Immature natural killer cell (primary cell): ENCODE measurements around the gene PIP5K1B. TPM values are rescaled to one million over a fixed set of nuclear protein-coding genes. Genes with fewer than 3 reads are reported as not detected.

Experiments used
- DNase-seq, 3 donors: peaks; one replicate each; pipeline ENCODE4 v3.0.0; 2022; ENCODE audit warnings: mixed read lengths in 1 of 3
- H3K27ac Mint-ChIP-seq, 6 donors: one replicate each; pipeline ENCODE4 v1.8.0; 2020; ENCODE audit warnings: mixed read lengths in 6 of 6, mild to moderate bottlenecking in 5 of 6, inconsistent platforms in 4 of 6, moderate library complexity in 3 of 6
- H3K27me3 Mint-ChIP-seq, 3 donors: one replicate each; pipeline ENCODE4 v1.8.0; 2020 to 2021; ENCODE audit warnings: low read depth in 3 of 3, mild to moderate bottlenecking in 3 of 3, mixed read lengths in 3 of 3, moderate library complexity in 3 of 3, inconsistent platforms in 1 of 3
- H3K36me3 Mint-ChIP-seq, 3 donors: one replicate each; pipeline ENCODE4 v1.8.0; 2020; ENCODE audit warnings: mixed read lengths in 3 of 3, inconsistent platforms in 2 of 3, mild to moderate bottlenecking in 2 of 3
- H3K4me1 Mint-ChIP-seq, 2 donors: one replicate each; pipeline ENCODE4 v1.8.0; 2020; ENCODE audit warnings: inconsistent platforms in 2 of 2, mild to moderate bottlenecking in 2 of 2, mixed read lengths in 2 of 2, moderate library complexity in 1 of 2
- H3K4me3 Mint-ChIP-seq, 5 donors: one replicate each; pipeline ENCODE4 v1.8.0; 2020; ENCODE audit warnings: mild to moderate bottlenecking in 5 of 5, mixed read lengths in 5 of 5, inconsistent platforms in 3 of 5, moderate library complexity in 3 of 5
- H3K9me3 Mint-ChIP-seq, 6 donors: one replicate each; pipeline ENCODE4 v1.8.0; 2020; ENCODE audit warnings: mild to moderate bottlenecking in 6 of 6, mixed read lengths in 6 of 6, inconsistent platforms in 4 of 6, moderate library complexity in 3 of 6
- polyA plus RNA-seq, 3 donors: library from polyadenylated mRNA; unstranded; fragments of 300-500 nt; fragmentation: Illumina TruSeq; gene quantifications; one replicate each; pipeline ENCODE4 v1.2.3, GENCODE V29; 2021

Gene PIP5K1B
- polyA plus RNA-seq, 3 donors from 2014 or later, result not detected

DNA sequence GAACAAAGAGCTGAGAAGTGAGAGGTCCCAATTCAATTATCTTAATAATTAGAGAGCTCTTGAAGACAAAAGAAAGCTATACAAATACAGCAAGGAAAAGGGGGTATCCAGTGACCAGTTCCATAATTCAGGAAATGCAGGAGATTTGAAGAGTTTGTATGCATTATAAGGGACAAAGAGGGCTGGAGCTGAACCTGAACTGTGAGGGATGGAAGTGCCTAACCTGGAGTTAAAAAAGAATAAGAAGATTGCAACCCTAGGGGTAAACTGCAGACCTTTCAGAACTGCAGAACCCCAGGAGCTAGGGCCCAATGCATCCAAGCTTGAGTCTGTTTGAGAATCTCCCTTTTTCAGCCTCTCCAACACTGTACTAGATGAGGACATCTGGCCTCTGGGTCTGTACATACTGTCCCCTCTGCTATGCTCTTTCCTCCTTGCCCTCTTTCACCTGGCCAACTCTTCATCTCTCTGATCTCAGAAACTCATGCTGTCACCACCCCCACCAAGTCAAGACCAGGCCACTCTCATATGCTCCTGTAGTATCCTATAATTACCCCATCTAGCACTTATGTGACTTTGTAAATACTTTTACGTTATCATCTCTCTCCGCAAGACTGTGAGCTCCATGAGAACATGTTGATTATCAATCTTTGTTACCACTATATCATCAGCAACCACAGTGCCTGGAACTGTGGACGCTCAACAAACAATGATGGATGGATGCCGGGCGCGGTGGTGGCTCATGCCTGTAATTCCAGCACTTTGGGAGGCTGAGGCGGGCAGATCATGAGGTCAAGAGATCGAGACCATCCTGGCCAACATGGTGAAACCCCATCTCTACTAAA lies 315.5 kb downstream of the PIP5K1B start:
- Mint-ChIP-seq H3K36me3 (no peaks in the 10 kb centered on the region), H3K27ac (peak overlapping the region; percentile 18 to 86 (median 58)), H3K9me3 (no peaks in the 10 kb centered on the region), H3K4me3 (peak overlapping the region; percentile 44 to 78 (median 74)), H3K27me3 (peaks cover 1 to 3% (median 2%) of the 10 kb centered on the region in 3 donors), H3K4me1 (peaks cover 47 to 61% of the 10 kb centered on the region in 2 donors)
- DNase-seq, result no peak

DNA sequence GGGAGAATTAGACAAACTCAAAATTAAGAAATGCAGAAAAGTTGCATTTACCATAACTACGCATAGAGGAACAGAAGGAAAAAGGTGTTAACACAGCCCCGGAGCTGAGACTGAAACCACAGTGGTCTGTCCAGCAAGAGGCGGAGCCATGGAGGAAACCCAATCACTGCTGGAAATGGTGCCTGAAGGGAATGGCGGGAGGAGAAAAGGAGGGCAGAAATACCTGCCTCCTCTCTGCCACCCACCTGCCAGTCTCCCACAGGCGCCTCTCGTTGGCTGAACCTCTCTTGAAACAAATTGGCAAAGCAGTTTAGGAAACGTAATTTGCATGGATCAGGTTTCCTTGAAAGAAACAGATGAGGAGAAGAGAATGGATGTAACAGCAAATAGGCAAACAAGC lies 318.6 kb downstream of the PIP5K1B start:
- no peak overlapping the region for H3K4me3 Mint-ChIP-seq
- DNase-seq, result no peak
- peaks cover 60 to 71% of the 10 kb centered on the region in 2 donors for H3K4me1 Mint-ChIP-seq
- H3K36me3 Mint-ChIP-seq, result no peaks in the 10 kb centered on the region
- H3K9me3 Mint-ChIP-seq, result no peaks in the 10 kb centered on the region
- H3K27me3 Mint-ChIP-seq, result peaks cover 2% of the 10 kb centered on the region in 3 donors
- H3K27ac Mint-ChIP-seq, result peak overlapping the region in 1 of 6 donors; percentile 20

DNA sequence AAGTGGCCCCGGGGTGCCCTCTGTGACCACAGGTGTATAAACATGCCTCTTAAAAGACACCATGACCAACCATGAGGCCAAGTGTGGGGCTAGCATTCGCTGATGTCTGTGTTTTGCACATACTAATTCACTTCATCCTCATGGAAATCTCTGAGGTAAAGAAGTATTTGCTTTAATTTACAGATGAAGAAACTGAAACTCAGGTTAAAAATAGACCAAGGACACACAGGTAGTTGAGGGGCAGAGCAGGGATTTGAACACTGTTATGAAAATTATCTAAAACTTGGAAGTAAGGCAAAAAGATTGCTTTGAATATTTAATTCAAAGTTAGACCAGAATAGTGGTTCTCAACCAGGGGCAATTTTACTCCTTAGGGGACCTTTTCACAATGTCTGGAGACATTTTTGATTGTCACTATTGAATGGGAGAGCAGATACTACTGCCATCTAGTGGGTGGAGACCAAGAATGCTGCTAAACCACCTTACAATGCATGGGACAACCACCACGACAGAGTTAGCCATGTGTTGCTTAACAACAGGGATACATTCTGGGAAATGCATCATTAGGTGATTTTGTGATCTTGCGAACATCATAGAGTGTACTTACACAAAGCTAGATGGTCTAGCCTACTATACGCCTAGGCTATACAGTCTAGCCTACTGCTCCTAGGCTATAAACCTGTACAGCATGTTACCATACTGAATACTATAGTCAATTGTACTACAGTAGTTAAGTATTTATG lies 322.5 kb downstream of the PIP5K1B start:
- H3K27ac Mint-ChIP-seq, result peak overlapping the region; percentile 1 to 65 (median 38)
- peak overlapping the region; percentile 12 to 52 (median 19) for H3K4me3 Mint-ChIP-seq
- peak; percentile 54 to 62 (median 59) for DNase-seq
- peaks cover 1 to 2% (median 2%) of the 10 kb centered on the region in 3 donors for H3K27me3 Mint-ChIP-seq
- peaks cover 0 to 3% (median 0%) of the 10 kb centered on the region in 6 donors for H3K9me3 Mint-ChIP-seq
- peaks cover 44 to 59% of the 10 kb centered on the region in 2 donors for H3K4me1 Mint-ChIP-seq
- no peaks in the 10 kb centered on the region for H3K36me3 Mint-ChIP-seq

DNA sequence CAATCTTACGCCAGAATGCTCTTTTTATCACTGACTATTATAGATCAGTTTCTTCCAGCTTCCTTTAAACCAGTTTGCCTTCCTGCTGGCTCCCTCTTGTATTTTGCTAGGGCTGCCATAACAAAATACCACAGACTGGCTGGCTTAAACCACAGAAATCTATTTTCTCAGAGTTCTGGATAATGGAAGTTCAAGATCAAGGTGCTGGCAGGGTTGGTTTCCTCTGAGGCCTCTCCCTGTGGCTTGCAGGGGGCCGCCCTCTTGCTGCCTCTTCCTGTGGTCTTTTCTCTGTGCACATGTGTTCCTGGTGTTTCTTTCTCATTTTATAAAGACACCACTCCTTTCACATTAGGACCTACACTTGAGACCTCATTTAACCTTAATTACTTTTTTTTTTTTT lies 323.7 kb downstream of the PIP5K1B start:
- Mint-ChIP-seq H3K4me1 (peaks cover 38 to 49% of the 10 kb centered on the region in 2 donors), H3K4me3 (peak overlapping the region; percentile 63 to 81 (median 68)), H3K27ac (peak overlapping the region; percentile 57 to 89 (median 84)), H3K27me3 (peaks cover 0 to 2% (median 1%) of the 10 kb centered on the region in 3 donors), H3K9me3 (peaks cover 0 to 3% (median 0%) of the 10 kb centered on the region in 6 donors), H3K36me3 (no peaks in the 10 kb centered on the region)
- DNase-seq, result peak; percentile 38 to 61 (median 54)

DNA sequence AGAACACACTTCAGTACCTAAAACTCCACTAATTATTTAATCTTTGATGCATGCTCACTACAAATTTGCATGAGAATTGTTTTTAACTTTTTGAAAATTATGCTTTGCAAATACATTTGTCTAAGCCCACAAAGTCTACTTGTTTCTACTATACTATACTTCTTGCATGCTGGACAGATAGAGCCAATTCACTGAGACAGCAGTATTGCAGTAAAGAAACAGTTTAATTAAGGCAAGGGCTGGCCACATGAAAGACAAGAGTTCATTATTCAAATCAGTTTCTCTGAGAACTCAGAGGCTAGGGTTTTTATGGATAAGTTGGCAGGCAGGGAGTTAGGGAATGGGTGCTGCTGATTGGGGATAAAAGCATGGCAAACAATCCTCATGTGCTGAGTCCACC lies 324.5 kb downstream of the PIP5K1B start:
- Mint-ChIP-seq H3K9me3 (peaks cover 0 to 3% (median 0%) of the 10 kb centered on the region in 6 donors), H3K4me3 (peak overlapping the region in 3 of 5 donors; percentile 7 to 71 (median 22)), H3K27me3 (peaks cover 0 to 1% (median 0%) of the 10 kb centered on the region in 3 donors), H3K27ac (peak overlapping the region in 4 of 6 donors; percentile 35 to 83 (median 60)), H3K36me3 (no peaks in the 10 kb centered on the region), H3K4me1 (peaks cover 38 to 43% of the 10 kb centered on the region in 2 donors)
- DNase-seq, result no peak

DNA sequence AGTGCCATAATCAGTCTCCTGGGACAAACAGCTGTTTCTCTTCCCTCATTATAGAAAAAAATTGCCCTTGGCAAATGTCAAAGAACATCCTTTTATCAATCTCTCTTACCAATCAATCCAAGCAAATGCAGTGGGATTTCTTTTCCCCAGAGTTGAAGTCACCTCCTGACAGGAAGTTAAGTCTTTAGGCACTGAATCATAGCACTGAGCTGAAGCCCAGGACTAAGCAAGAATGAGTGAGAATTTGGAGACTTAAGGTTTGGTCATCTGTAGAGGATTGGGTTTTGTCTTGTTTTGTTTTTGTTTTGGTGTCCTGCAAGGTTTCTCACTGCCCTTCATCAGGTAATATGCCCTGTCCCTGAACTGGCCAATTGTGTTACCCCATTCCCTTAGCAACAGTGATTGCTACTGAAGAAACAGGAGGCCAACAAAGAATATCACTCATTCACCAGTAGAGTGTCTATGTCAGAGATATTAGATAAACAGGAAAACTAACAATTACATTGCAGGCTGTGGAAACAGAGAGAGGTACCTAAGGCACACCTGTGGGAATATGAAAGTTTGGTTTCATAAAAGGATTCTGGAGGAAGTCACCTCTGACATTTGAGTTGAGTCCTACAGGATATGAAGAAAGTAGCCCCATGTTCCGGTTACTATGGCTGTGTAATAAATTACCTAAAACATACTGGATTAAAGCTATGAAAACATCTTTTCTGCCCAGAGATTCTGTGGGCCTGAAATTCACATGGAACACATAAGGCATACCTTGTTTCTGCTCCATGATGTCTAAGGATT lies 326.0 kb downstream of the PIP5K1B start:
- Mint-ChIP-seq H3K36me3 (no peaks in the 10 kb centered on the region), H3K9me3 (peaks cover 0 to 3% (median 0%) of the 10 kb centered on the region in 6 donors), H3K27ac (peak overlapping the region in 4 of 6 donors; percentile 49 to 70 (median 67)), H3K4me1 (peaks cover 45 to 50% of the 10 kb centered on the region in 2 donors), H3K4me3 (no peak overlapping the region), H3K27me3 (peaks cover 0 to 2% (median 1%) of the 10 kb centered on the region in 3 donors)
- no peak for DNase-seq

DNA sequence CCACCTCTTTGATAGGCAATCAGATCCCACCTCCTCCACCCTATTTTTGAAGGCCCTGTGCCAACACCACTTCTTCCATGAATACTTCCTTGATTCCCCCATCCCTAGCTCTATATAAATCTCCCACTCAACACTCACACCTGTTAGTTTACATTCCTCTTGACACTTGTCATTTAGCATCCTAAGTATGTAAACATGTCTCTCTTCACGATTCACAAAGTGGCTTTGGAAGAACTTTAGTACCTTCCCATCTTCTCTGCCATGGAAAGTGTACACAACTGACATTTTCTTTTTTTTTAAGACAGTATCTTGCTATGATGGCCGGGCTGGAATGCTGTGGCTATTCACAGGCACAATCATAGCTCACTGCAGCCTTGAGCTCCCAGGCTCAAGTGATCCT lies 329.0 kb downstream of the PIP5K1B start:
- peak overlapping the region in 3 of 6 donors; percentile 2 to 11 (median 2) for H3K27ac Mint-ChIP-seq
- DNase-seq, result no peak
- H3K27me3 Mint-ChIP-seq, result peaks cover 0 to 4% (median 3%) of the 10 kb centered on the region in 3 donors
- no peaks in the 10 kb centered on the region for H3K36me3 Mint-ChIP-seq
- H3K9me3 Mint-ChIP-seq, result peaks cover 0 to 3% (median 0%) of the 10 kb centered on the region in 6 donors
- peak overlapping the region in 3 of 5 donors; percentile 7 to 73 (median 54) for H3K4me3 Mint-ChIP-seq
- peaks cover 39 to 41% of the 10 kb centered on the region in 2 donors for H3K4me1 Mint-ChIP-seq

DNA sequence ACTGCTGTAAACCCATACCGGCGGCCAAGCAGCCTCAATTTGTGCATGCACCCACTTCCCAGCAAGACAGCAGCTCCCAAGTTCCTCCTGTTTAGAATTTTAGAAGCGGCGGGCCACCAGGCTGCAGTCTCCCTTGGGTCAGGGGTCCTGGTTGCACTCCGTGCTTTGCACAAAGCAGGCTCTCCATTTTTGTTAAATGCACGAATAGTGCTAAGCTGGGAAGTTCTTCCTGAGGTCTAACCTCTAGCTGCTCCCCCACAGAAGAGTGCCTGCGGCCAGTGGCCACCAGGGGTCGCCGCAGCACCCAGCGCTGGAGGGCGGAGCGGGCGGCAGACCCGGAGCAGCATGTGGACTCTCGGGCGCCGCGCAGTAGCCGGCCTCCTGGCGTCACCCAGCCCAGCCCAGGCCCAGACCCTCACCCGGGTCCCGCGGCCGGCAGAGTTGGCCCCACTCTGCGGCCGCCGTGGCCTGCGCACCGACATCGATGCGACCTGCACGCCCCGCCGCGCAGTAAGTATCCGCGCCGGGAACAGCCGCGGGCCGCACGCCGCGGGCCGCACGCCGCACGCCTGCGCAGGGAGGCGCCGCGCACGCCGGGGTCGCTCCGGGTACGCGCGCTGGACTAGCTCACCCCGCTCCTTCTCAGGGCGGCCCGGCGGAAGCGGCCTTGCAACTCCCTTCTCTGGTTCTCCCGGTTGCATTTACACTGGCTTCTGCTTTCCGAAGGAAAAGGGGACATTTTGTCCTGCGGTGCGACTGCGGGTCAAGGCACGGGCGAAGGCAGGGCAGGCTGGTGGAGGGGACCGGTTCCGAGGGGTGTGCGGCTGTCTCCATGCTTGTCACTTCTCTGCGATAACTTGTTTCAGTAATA lies 330.6 kb downstream of the PIP5K1B start, which contains the start of gene FXN:
FXN (plus strand) TSS at position 315 of the 871 bp plus-strand sequence; CDS start at position 346, 31 bp downstream.
- Mint-ChIP-seq H3K9me3 (no peaks in the 10 kb centered on the region), H3K4me3 (peak within 1 kb of the TSS; percentile 97 to 98 (median 98)), H3K27me3 (peaks cover 0 to 4% (median 3%) of the 10 kb centered on the region in 3 donors), H3K27ac (peak within 1 kb of the TSS; percentile 80 to 96 (median 94)), H3K4me1 (peaks cover 25 to 26% of the 10 kb centered on the region in 2 donors), H3K36me3 (no peaks in the 10 kb centered on the region)
- DNase-seq, result peak; percentile 78 to 82 (median 81)

DNA sequence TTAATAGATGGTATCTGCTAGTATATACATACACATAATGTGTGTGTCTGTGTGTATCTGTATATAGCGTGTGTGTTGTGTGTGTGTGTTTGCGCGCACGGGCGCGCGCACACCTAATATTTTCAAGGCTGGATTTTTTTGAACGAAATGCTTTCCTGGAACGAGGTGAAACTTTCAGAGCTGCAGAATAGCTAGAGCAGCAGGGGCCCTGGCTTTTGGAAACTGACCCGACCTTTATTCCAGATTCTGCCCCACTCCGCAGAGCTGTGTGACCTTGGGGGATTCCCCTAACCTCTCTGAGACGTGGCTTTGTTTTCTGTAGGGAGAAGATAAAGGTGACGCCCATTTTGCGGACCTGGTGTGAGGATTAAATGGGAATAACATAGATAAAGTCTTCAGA lies 331.3 kb downstream of the PIP5K1B start:
- Mint-ChIP-seq H3K4me3 (peak overlapping the region; percentile 97 to 98 (median 98)), H3K9me3 (no peaks in the 10 kb centered on the region), H3K36me3 (peaks cover 0 to 3% (median 0%) of the 10 kb centered on the region in 3 donors), H3K27ac (peak overlapping the region; percentile 80 to 96 (median 94)), H3K4me1 (peaks cover 22 to 23% of the 10 kb centered on the region in 2 donors), H3K27me3 (peaks cover 0 to 4% (median 3%) of the 10 kb centered on the region in 3 donors)
- DNase-seq, result peak in 2 of 3 donors; percentile 17 to 25

DNA sequence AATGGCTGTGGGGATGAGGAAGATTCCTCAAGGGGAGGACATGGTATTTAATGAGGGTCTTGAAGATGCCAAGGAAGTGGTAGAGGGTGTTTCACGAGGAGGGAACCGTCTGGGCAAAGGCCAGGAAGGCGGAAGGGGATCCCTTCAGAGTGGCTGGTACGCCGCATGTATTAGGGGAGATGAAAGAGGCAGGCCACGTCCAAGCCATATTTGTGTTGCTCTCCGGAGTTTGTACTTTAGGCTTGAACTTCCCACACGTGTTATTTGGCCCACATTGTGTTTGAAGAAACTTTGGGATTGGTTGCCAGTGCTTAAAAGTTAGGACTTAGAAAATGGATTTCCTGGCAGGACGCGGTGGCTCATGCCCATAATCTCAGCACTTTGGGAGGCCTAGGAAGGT lies 331.8 kb downstream of the PIP5K1B start:
- peaks cover 22 to 24% of the 10 kb centered on the region in 2 donors for H3K4me1 Mint-ChIP-seq
- peaks cover 0 to 4% (median 3%) of the 10 kb centered on the region in 3 donors for H3K27me3 Mint-ChIP-seq
- no peak for DNase-seq
- peak overlapping the region; percentile 80 to 96 (median 94) for H3K27ac Mint-ChIP-seq
- H3K36me3 Mint-ChIP-seq, result peaks cover 0 to 3% (median 0%) of the 10 kb centered on the region in 3 donors
- no peaks in the 10 kb centered on the region for H3K9me3 Mint-ChIP-seq
- H3K4me3 Mint-ChIP-seq, result peak overlapping the region; percentile 97 to 98 (median 98)

DNA sequence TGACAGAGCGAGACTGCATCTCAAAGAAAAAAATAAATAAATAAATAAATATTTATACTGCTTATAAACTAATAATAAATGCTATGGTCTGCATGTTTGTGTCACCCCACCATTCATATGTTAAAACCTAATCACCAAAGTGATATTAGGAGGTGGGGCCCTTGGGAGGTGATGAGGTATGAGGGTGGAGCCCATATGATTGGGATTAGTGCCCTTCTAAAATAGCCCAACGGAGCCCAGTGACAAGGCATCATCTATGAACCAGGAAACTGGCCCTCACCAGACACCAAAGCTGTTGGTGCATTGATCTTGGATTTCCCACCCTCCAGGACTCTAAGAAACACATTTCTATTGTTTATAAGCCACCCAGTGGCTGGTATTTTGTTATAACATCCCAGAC lies 335.6 kb downstream of the PIP5K1B start:
- no peaks in the 10 kb centered on the region for H3K9me3 Mint-ChIP-seq
- H3K27me3 Mint-ChIP-seq, result peaks cover 2 to 4% (median 3%) of the 10 kb centered on the region in 3 donors
- H3K36me3 Mint-ChIP-seq, result peaks cover 0 to 3% (median 0%) of the 10 kb centered on the region in 3 donors
- no peak overlapping the region for H3K27ac Mint-ChIP-seq
- no peak overlapping the region for H3K4me3 Mint-ChIP-seq
- DNase-seq, result no peak
- peaks cover 46 to 53% of the 10 kb centered on the region in 2 donors for H3K4me1 Mint-ChIP-seq
